Measurements from ENCODE around the gene BMPER.

The BMPER gene

GRCh38 chr7:34104115-34104514 is 198.8 kb downstream of the BMPER start:
- DNase-seq, result no peak

GRCh38 chr7:34104992-34105391 is 199.7 kb downstream of the BMPER start:
- no peak for DNase-seq

- DNase-seq, result peak; percentile 37
Measured at GRCh38 chr7:34107276-34107675, 201.9 kb downstream of the BMPER start.

GRCh38 chr7:34108165-34108564 is 202.8 kb downstream of the BMPER start:
- DNase-seq, result no peak

- no peak for DNase-seq
Measured at GRCh38 chr7:34109936-34110780, 204.8 kb downstream of the BMPER start.

- DNase-seq, result no peak
Measured at GRCh38 chr7:34111031-34111430, 205.7 kb downstream of the BMPER start.

GRCh38 chr7:34115503-34115902 is 210.2 kb downstream of the BMPER start:
- no peak for DNase-seq

GRCh38 chr7:34117573-34117972 is 212.2 kb downstream of the BMPER start:
- no peak for DNase-seq

- no peak for DNase-seq
Measured at GRCh38 chr7:34121366-34121765, 216.0 kb downstream of the BMPER start.

- no peak for DNase-seq
Measured at GRCh38 chr7:34123316-34123715, 218.0 kb downstream of the BMPER start.

GRCh38 chr7:34124765-34125164 is 219.4 kb downstream of the BMPER start:
- DNase-seq, result no peak

GRCh38 chr7:34128762-34129161 is 223.4 kb downstream of the BMPER start:
- peak; percentile 79 for DNase-seq

GRCh38 chr7:34130558-34131295 is 225.4 kb downstream of the BMPER start:
- DNase-seq, result peak; percentile 16

GRCh38 chr7:34131371-34131770 is 226.0 kb downstream of the BMPER start:
- DNase-seq, result no peak

- DNase-seq, result peak; percentile 75
Measured at GRCh38 chr7:34133356-34133982, 228.1 kb downstream of the BMPER start.

- DNase-seq, result peak; percentile 75
Measured at GRCh38 chr7:34133983-34134782, 228.8 kb downstream of the BMPER start.

GRCh38 chr7:34135924-34136323 is 230.6 kb downstream of the BMPER start:
- DNase-seq, result no peak

- DNase-seq, result no peak
Measured at GRCh38 chr7:34136698-34137097, 231.4 kb downstream of the BMPER start.

GRCh38 chr7:34137176-34137575 is 231.8 kb downstream of the BMPER start:
- DNase-seq, result no peak

GRCh38 chr7:34138483-34138882 is 233.1 kb downstream of the BMPER start:
- DNase-seq, result no peak

- no peak for DNase-seq
Measured at GRCh38 chr7:34139086-34139485, 233.7 kb downstream of the BMPER start.

- no peak for DNase-seq
Measured at GRCh38 chr7:34140066-34140465, 234.7 kb downstream of the BMPER start.

GRCh38 chr7:34143402-34143801 is 238.1 kb downstream of the BMPER start:
- DNase-seq, result no peak
